K562 treated with DMSO at 1 percent for 48 hours (cell line): ENCODE data around the gene TESPA1. TPM values are rescaled to one million over a fixed set of nuclear protein-coding genes. Genes with fewer than 3 reads are reported as not detected.

Experiments
- total RNA-seq: library from RNA; unstranded; fragments of 300-600 nt; gene quantifications from 2 replicates; pipeline ENCODE4 v1.2.3, GENCODE V29; 2022; ENCODE audit warnings: low replicate concordance; ENCODE audit errors: extremely low read depth

The TESPA1 gene, protein sequence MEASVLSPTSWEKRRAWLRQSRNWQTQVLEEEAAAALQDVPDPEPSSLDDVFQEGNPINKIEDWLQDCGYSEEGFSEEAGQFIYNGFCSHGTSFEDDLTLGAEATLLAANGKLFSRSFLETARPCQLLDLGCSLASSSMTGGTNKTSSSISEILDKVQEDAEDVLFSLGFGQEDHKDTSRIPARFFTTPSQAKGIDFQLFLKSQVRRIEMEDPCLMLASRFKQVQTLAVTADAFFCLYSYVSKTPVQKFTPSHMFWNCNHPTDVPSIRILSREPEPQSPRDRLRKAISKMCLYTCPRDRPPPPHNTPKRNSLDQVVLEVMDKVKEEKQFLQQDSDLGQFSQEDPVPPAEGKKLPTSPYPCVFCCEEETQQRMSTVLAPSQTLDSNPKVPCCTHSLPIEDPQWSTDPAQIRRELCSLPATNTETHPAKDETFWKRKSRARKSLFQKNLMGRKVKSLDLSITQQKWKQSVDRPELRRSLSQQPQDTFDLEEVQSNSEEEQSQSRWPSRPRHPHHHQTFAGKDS
- total RNA-seq, result not detected in 2 replicates

GRCh38 chr12:54984658-54985376 is at the start of gene TESPA1:
Gene TESPA1 (minus strand): TSS chr12:54984762. CDS start chr12:54974562, 10,200 bp downstream.

DNA sequence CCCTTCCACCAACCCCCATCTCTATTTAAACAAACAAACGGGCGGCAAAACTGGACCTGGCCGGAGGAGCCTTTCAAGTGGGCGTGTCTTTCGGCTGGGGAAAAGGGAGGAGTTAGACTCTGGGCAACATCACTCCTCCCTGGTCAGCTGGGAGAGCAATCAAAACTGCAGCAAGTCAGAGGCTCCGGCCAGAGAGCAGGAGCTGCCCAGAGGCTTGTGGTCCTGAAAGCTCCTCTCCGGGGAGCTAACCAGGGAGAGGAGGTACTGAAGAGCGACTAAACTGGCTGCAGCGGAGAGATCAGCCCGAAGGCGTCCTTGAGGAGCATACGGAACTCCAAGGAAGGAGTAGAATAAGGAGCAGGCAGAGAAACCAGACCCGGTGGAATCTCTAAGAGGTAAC is 35.2 kb upstream of the TESPA1 start, which contains the start of gene NEUROD4:
Gene NEUROD4 (plus strand): TSS at position 191 of the 400 bp plus-strand sequence. CDS start 6,466 bp downstream, outside the sequence.

Other genes with a start within 250 kb of the TESPA1 start
- gene MUCL1, start 130.2 kb downstream of the TESPA1 start, total RNA-seq, result not detected in 2 replicates
- gene NEUROD4, start 35.2 kb upstream of the TESPA1 start, total RNA-seq, result not detected in 2 replicates
- not detected in 2 replicates for gene OR9K2, start 141.6 kb upstream of the TESPA1 start, total RNA-seq
- not detected in 2 replicates for gene OR10A7, start 236.3 kb upstream of the TESPA1 start, total RNA-seq